ENCODE measurements around the gene RAB36.

GRCh38 chr22:23120415-23120899 lies 24.8 kb upstream of the RAB36 start:
- TF ChIP-seq CTCF (IDR thresholded peaks at IDR 0.05) (no peak), POLR2A (IDR thresholded peaks at IDR 0.05) (no peak)

Measured in lower leg skin (tissue), 3 donors.